Brain microvascular endothelial cell (primary cell): ENCODE data around the gene CYTH4.
A peak's percentile ranks its signal among the peaks of the same experiment; 100 is the strongest.

ENCODE experiments used
- DNase-seq: peaks from one replicate; pipeline ENCODE4 v3.0.0-alpha.2; 2020
- H3K27ac ChIP-seq: fragments of 250-450 bp; sonication (Bioruptor Pico); 2 replicates; pipeline ENCODE4 v1.5.1; 2020; ENCODE audit warnings: mild to moderate bottlenecking, moderate library complexity
- H3K27me3 ChIP-seq: fragments of 250-450 bp; sonication (Bioruptor Pico); replicated peaks from 2 replicates; pipeline ENCODE4 v1.5.1; 2020; ENCODE audit warnings: mild to moderate bottlenecking
- H3K36me3 ChIP-seq: fragments of 250-450 bp; sonication (Bioruptor Pico); replicated peaks from 2 replicates; pipeline ENCODE4 v1.5.1; 2020; ENCODE audit warnings: mild to moderate bottlenecking
- H3K4me3 ChIP-seq: 2 replicates; pipeline ENCODE4 v1.5.1; 2011; ENCODE audit warnings: low read depth, mild to moderate bottlenecking, control low read depth, low read length, moderate library complexity
- CTCF ChIP-seq: IDR thresholded peaks from 2 replicates; pipeline ENCODE4 v1.5.1; 2011; ENCODE audit warnings: low read depth, mild to moderate bottlenecking, moderate library complexity, low read length, control low read depth, inconsistent platforms; ENCODE audit errors: missing control alignments
- in situ Hi-C: cut with HindIII; loops from 2 replicates; pipeline ENCODE4 v1.10.0; 2017; ENCODE audit warnings: low sequenced_read_pairs, low pct_ligation_motif_present

CYTH4 gene

GRCh38 chr22:37267135-37267587, 15.1 kb upstream of the CYTH4 start:
- in situ Hi-C loops: no loop called here
- H3K27ac ChIP-seq: peak overlapping the region; percentile 12
- DNase-seq: no peak
- H3K4me3 ChIP-seq: peak overlapping the region; percentile 45
- TF ChIP-seq CTCF: peak; percentile 94
- H3K36me3 ChIP-seq: no peaks in the 10 kb centered on the region
- no peaks in the 10 kb centered on the region for H3K27me3 ChIP-seq

- DNase-seq: no peak
- TF ChIP-seq CTCF: no peak
- in situ Hi-C loops: no loop called here
- H3K4me3 ChIP-seq: no peak overlapping the region
- no peaks in the 10 kb centered on the region for H3K27me3 ChIP-seq
- H3K36me3 ChIP-seq: no peaks in the 10 kb centered on the region
- H3K27ac ChIP-seq: peak overlapping the region; percentile 12
Observed at GRCh38 chr22:37267661-37268413, 14.5 kb upstream of the CYTH4 start.

- H3K36me3 ChIP-seq: no peaks in the 10 kb centered on the region
- H3K27me3 ChIP-seq: no peaks in the 10 kb centered on the region
- in situ Hi-C loops: no loop called here
- H3K27ac ChIP-seq: no peak overlapping the region
- TF ChIP-seq CTCF: no peak
- no peak for DNase-seq
- no peak overlapping the region for H3K4me3 ChIP-seq
Observed at GRCh38 chr22:37269936-37270678, 12.2 kb upstream of the CYTH4 start.

GRCh38 chr22:37270928-37271650, 11.2 kb upstream of the CYTH4 start:
- no peak for DNase-seq
- Histone ChIP-seq H3K36me3 (no peaks in the 10 kb centered on the region), H3K27me3 (no peaks in the 10 kb centered on the region), H3K4me3 (no peak overlapping the region), H3K27ac (no peak overlapping the region)
- in situ Hi-C loops: no loop called here
- no peak for TF ChIP-seq CTCF

GRCh38 chr22:37273126-37273845, 9.0 kb upstream of the CYTH4 start:
- no peaks in the 10 kb centered on the region for H3K36me3 ChIP-seq
- in situ Hi-C loops: no loop called here
- peak; percentile 74 for DNase-seq
- H3K4me3 ChIP-seq: no peak overlapping the region
- no peaks in the 10 kb centered on the region for H3K27me3 ChIP-seq
- no peak for TF ChIP-seq CTCF
- H3K27ac ChIP-seq: peak overlapping the region; percentile 66
